H1 (cell line): ENCODE results near the gene PCSK4.

ENCODE experiments used
- TAF1 ChIP-seq: IDR thresholded peaks from 2 replicates; pipeline ENCODE4 v1.6.1; 2011; ENCODE audit warnings: mild to moderate bottlenecking, low read depth, low read length
- TF ChIP-seq, protein P1 (sequence below), 3 experiments: IDR thresholded peaks; 1 replicate in 2 of 3; 2 replicates in 1 of 3; pipeline versions ENCODE4 v1.5.1 to v1.6.1; 2011; ENCODE audit warnings: low read length in 3 of 3, mild to moderate bottlenecking in 3 of 3, inconsistent platforms in 2 of 3, low read depth in 1 of 3, moderate library complexity in 1 of 3; ENCODE audit not compliant: insufficient read depth in 1 of 3; ENCODE audit errors: control extremely low read depth in 1 of 3

- TF ChIP-seq TAF1 = peak; percentile 39; the same call in 1 of the 2 replicates
- TF ChIP-seq, protein P1, sequence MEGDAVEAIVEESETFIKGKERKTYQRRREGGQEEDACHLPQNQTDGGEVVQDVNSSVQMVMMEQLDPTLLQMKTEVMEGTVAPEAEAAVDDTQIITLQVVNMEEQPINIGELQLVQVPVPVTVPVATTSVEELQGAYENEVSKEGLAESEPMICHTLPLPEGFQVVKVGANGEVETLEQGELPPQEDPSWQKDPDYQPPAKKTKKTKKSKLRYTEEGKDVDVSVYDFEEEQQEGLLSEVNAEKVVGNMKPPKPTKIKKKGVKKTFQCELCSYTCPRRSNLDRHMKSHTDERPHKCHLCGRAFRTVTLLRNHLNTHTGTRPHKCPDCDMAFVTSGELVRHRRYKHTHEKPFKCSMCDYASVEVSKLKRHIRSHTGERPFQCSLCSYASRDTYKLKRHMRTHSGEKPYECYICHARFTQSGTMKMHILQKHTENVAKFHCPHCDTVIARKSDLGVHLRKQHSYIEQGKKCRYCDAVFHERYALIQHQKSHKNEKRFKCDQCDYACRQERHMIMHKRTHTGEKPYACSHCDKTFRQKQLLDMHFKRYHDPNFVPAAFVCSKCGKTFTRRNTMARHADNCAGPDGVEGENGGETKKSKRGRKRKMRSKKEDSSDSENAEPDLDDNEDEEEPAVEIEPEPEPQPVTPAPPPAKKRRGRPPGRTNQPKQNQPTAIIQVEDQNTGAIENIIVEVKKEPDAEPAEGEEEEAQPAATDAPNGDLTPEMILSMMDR (IDR thresholded peaks at IDR 0.05; ENCODE audit: control extremely low read depth in 1 of 3, insufficient read depth in 1 of 3, low read depth in 1 of 3, low read length in 3 of 3) = no peak
Observed at GRCh38 chr19:1455336-1456120, 34.6 kb downstream of the PCSK4 start.
